Hematopoietic multipotent progenitor cell treated with erythropoietin and hydrocortisone succinate and interleukin-3 and kit ligand, for 4 days (in vitro differentiated cells): ENCODE measurements around the gene MRGPRX1.
"Not testable (repeated sequence)": the region's sequence is repeated elsewhere in the genome, so short reads cannot be mapped to it uniquely, and the experiment has no call there.

ENCODE experiments used
- DNase-seq: peaks from one replicate; pipeline ENCODE4 v3.0.0-alpha.2; 2015

Gene MRGPRX1

DNA sequence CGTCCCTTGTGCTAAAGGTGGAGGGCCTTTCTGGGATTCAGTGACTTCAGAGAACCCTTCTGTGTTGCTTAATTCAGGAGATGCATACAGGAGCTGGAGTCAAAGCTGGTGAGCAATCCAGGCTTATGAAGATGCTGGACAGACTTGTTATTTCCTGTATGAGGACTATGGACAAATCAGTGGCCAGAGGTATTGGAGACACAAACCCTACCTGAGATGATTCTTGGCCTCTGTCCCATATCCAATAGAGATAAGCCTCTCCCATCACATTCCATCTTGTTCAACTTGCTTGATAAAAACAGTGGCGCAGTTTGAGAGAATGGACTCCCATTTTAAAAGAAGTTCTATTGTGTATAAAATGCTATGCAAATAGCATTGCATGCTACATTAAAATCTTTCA, at the start of gene MRGPRX1:
MRGPRX1 (minus strand) TSS at position 101 of the 400 bp plus-strand sequence. CDS start 4,630 bp downstream, outside the sequence.
- no peak for DNase-seq

DNA sequence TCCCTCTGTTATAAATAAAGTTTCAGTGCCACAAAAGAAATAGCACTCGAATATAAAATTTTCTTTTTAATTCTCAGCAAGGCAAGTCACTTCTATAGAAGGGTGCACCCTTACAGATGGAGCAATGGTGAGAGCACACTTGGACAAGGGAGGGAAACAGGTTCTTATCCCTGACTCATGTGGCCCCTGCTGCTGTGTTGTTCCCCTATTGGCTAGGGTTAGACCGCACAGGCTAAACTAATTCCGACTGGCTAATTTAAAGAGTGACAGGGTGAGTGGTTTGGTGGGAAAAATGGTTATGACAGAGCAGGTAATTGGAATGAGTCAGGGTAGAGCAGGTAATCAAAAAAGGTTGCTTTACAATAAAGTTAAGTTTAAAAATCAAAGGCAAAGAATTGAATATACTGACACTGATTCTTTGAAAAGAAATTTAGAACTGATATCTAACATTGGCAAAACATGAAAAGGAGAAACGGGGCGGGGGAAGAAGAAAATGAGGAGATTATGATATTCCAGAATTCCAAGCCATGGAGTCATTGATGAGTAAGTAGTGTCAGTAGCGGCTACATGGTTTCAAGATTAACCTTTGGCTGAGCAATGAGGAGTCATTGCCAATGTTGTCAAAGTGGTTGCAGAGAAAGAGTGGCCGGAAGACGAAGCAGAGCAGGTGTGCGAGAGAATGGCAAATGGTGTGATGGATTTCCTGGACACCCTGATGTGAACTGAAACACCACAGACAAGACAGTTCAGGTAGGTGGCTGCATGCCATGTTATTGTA, 48.4 kb upstream of the MRGPRX1 start:
- DNase-seq: no peak

DNA sequence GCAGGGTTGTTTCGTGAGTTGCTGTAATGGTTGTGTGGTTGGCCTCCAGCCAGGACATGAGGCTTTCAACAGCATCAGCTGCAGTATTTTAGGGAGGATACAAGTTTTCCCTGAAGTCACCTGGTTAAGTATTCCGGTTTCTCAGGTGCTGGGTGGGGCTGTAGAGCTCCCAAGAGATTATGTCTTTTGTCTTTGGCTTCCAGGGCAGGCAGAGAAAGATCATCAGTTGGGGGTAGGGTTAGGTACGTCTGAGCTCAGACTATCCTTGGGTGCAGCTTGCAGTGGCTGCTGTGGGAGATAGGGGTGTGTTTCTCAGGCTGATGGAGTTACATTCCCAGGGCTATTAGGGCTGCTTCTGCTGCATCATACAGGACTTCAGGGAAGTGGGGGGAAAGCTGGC, 47.5 kb upstream of the MRGPRX1 start:
- no peak for DNase-seq

DNA sequence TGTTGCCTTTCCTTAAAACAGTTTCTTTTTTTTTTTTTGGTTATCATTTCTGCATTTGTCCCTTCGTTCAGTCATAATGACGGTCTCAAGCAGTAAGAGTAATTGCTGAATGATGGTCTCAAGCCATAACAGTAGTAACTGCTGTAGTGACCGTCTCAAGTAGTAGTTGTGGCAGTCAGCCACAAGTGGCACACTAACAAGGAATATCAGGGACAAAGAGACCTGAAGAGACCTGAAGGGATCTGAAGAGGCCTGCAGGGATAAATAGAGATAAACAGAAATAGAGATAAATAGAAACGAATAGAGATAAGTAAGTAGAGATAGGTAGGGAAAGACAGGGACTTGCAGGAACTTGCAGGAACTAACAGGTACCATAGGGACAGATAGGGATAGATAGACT, 42.7 kb upstream of the MRGPRX1 start:
- no peak for DNase-seq

DNA sequence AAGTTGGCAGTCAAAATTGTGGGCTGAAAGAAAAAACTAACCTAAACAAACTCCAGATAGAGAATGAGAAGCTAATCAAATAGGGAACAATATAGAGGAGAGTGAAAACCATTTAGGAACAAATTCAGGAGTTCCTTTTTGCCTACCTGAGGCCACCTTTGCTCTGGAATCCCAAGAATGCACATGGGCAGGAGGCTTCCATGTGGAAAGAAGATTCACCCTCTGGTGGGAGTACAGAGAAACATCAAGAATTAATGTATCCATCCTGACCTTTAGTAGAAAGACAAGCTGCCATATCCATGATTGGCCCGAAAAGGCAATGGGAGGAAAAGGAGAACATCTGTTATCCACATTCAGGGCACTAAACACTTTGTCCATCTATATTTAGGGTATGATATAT, 35.0 kb upstream of the MRGPRX1 start:
- no peak for DNase-seq

DNA sequence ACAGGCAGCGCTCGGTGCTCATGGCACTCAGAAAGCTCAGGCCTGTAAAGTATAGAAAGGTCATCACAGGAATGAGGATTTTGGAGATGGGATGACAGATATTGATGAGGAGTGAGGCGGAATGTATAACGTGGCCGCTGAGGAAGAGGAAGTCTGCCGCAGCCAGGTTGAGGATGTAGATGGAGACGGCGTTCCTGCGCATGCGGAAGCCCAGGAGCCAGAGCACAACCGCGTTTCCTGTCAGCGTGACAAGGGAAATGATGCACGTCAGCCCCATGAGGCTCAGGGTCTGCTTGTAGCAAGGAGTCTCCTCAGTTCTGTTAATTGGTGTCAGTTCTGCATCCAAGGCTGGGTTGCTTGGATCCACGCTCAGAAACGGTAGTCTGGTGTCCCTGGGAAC, 33.1 kb upstream of the MRGPRX1 start:
- peak; percentile 3 for DNase-seq

DNA sequence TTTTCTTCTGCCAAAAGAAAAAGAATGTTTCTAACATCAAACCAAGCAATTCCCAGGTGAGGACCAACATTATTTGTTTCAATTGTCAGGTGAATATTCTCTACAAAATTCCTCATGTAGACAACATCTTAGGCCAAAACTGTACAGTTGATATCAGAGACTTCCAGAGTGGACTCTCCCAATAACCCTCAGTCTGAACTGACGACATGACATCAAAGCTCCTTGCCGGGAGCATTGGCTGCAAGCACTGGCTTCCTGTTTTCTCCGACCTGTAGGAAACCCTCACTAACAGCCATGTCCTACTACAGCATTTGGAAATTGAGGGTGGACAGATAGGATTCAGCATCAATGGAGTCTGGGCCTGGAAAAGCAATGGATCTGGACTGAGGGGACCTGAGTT, 30.5 kb upstream of the MRGPRX1 start:
- no peak for DNase-seq

DNA sequence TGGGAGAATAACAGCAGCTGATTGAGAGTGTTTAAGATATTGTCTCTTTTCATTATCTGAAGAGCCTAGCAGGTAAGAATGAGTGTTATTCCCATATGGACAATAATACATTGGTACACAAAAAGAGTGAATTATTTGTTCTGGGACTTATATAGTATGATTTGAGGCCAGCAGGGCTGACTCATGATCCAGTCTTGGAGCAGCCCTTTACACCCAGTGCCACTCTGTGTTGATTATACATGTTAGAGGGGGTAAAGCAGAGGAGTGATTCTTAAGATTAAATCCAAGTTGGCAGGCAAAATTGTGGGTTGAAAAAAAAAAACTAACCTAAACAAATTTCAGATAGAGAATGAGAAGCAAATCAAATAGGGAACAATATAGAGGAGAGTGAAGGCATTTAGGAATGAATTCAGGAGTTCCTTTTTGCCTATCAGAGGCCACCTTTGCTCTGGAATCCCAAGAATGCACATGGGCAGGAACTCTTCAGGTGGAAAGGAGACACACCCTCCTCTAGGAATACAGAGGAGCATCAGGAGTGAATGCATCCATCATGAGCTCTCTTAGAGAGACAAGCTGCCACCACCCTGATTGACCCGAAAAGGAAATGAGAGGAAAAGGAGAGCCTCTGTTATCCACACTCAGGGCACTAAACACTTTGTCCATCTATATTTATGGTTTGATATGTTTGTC, 19.2 kb upstream of the MRGPRX1 start:
- DNase-seq: no peak

DNA sequence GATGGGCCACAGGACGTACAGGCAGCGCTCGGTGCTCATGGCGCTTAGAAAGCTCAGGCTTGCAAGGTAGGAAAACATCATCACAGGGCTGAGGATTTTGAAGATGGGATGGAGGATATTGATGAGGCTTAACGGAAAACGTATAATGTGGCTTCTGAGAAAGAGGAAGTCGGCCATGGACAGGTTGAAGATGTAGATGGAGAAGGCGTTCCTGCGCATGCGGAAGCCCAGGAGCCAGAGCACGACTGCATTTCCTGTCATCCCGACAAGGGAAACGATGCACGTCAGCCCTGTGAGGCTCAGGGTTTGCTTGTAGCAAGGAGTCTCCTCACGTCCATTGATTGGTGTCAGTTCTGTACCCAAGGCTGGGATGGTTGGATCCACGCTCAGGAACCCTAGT, 17.4 kb upstream of the MRGPRX1 start:
- no peak for DNase-seq

DNA sequence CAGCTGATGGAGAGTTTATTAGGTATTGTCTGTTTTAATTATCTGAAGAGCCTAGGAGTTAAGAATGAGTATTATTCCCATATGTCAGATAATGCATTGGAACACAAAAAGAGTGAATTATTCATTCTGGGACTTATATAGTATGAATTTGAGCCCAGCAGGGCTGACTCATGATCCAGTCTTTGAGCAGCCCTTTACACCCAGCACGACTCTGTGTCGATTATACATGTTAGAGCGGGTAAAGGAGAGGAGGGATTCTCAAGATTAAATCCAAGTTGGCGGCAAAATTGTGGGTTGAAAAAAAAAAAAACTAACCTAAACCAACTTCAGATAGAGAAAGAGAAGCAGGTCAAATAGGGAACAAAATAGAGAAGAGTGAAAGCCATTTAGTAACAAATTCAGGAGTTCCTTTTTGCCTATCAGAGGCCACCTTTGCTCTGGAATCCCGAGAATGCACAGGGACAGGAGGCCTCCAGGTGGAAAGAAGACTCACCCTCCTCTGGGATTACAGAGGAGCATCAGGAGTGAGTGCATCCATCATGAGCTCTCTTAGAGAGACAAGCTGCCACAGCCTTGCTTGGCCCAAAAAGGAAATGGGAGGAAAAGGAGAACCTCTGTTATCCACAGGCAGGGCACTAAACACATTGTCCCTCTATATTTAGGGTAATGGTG, 3.1 kb downstream of the MRGPRX1 start:
- no peak for DNase-seq

DNA sequence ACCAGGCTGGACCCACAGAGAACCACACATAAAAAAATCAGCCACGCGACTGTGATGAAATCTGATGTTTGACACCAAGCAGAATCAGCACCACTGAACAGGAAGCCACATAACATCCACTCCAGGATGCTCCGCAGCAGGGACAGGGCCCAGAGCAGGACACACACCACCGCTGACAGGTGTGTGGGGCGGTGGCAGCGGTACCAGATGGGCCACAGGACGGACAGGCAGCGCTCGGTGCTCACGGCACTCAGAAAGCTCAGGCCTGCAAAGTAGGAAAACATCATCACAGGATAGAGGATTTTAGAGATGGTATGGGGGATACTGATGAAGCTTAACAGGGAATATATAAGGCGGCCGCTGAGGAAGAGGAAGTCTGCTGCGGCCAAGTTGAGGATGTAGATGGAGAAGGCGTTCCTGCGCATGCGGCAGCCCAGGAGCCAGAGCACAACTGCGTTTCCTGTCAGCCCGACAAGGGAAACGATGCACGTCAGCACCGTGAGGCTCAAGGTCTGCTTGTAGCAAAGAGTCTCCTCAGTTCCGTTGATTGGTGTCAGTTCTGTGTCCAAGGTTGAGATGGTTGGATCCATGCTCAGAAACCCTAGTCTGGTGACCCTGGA, 4.9 kb downstream of the MRGPRX1 start:
- peak; percentile 5 for DNase-seq

DNA sequence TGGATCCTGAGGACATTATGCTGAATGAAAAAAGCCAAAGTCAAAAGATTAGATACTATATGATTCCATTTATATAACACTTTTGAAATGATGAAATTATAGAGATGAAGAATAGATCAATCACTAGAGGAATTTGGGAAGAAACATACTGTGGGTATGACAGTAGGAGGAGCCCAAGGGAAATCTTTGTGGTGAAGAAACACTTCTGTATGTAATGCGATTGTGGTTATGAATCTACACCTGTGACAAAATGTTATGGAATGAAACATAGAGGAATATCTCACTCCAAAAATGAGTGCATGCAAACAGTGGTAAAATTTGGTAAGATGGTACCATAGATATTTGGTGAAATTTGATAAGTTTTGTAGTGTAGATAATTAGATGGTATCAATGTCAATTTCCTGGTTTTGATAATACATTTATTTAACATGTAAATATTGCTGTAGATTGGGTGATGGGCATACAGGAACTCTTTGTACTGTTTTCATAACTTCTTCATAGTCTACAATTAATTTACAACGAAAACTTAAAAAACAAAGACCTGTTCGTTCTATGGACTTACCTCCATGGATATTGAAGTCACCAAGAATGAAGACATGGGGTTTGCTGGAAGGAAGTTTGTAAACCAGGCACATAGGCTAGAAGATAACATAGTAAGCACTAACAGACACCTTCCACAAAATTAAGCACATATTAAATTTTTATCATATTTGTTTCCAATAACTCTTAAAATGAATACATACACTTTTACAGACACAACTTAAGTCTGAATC, 11.5 kb downstream of the MRGPRX1 start:
- no peak for DNase-seq

DNA sequence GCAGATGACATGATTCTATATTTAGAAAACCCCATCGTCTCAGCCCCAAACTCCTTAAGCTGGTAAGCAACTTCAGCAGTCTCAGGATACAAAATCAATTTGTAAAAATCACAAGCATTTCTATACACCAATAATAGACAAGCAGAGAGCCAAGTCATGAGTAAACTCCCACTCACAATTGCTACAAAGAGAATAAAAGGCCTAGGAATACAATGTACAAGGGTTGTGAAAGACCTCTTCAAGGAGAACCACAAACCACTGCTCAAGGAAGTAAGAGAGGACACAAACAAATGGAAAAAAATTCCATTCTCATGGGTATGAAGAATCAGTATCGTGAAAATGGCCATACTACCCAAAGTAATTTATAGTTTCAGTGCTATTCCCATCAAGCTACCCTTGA, 13.8 kb downstream of the MRGPRX1 start:
- DNase-seq: not testable (repeated sequence)

DNA sequence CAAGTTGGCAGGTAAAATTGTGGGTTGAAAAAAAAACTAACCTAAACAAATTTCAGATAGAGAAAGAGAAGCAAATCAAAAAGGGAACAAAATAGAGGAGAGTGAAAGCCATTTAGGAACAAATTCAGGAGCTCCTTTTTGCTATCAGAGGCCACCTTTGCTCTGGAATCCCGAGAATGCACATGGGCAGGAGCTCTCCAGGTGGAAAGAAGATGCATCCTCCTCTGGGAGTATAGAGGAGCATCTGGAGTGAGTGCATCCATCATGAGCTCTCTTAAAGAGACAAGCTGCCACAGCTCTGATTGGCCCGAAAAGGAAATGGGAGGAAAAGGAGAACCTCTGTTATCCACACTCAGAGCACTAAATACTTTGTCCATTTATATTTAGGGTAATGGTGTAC, 26.3 kb downstream of the MRGPRX1 start:
- no peak for DNase-seq

DNA sequence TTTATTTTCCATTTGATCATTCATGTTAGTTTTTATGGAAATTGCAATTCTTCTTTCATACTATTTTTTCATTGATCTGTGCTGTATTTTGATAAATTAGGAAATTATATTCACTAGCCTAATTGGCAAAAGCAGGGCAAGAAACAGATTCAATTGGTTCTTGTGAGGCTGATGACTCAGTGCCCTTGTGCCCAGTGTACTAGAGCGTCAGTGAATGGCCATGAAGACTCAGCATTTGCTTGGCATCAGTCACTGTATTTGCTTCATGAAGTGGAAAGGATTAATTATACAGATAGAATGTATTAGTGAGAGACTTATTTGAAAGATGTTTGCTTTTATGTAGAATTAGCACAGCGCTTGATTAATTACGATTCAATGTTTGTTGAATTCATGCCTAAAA, 31.8 kb downstream of the MRGPRX1 start:
- DNase-seq: no peak

DNA sequence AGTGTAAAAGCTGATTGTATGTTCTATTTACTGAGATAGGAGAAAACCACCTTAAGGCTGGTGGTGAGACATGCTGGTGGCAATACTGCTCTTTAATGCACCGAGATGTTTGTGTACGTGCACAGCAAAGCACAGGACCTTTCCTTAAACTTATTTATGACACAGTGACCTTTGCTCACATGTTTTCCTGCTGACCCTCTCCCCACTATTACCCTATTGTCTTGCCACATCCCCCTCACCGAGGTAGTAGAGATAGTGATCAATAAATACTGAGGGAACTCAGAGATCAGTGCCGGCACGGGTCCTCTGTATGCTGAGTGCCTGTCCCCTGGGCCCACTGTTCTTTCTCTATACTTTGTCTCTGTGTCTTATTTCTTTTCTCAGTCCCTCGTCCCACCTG, 38.6 kb downstream of the MRGPRX1 start:
- DNase-seq: not testable (repeated sequence)

DNA sequence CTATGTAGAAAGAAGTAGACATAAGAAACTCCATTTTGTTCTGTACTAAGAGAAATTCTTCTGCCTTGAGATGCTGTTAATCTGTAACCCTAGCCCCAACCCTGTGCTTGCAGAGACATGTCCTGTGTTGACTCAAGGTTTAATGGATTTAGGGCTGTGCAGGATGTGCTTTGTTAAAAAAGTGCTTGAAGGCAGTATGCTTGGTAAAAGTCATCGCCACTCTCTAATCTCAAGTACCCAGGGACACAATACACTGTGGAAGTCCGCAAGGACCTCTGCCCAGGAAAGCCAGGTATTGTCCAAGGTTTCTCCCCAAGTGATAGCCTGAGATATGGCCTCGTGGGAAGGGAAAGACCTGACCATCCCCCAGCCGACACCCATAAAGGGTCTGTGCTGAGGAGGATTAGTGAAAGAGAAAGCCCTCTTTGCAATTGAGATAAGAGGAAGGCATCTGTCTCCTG, 39.0 kb downstream of the MRGPRX1 start:
- not testable (repeated sequence) for DNase-seq

DNA sequence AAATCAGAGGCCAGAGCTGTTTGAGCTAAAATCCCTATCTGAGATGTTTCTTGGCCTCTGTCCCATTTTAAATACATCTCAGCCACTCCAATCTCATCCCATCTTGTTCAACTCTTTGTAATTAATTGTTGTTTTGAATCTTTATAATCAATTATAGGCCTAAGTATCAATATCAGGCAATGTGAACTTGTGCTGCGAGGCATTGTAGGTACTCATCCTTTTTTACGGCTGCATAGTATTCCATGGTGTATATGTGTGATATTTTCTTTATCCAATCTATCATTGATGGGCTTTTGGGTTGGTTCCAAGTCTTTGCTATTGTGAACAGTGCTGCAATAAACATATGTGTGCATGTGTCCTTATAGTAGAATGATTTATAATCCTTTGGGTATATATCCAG, 47.5 kb downstream of the MRGPRX1 start:
- not testable (repeated sequence) for DNase-seq

DNA sequence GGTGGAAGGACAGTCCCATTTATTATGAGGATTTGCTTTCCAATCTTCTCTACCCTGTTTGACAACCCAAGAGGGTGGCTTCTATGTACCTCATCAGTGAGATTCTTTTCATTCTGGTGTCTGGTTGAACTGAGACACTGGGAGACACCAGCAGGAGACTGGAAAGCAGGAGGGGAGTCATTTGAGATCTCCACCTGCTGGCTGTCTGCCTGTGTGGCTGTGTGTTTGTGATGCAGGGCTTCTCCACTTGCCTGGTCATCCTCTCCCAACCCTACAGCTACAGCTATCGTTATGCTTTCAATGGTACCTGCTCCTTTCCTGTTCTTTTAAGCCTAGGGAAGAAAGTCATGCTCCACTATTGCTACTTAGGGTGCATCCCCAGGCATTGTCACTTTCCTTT, 48.6 kb downstream of the MRGPRX1 start:
- DNase-seq: no peak
